ENCODE data around the gene ANGPTL5.

GRCh38 chr11:101960231-101960630 is 43.9 kb upstream of the ANGPTL5 start:
- no peak for TF ChIP-seq CTCF (conservative IDR thresholded peaks at IDR 0.05; ENCODE audit: low read depth in 2 of 2)
- no peak for TF ChIP-seq JUNB (IDR thresholded peaks at IDR 0.05; ENCODE audit: unreplicated experiment)
- TF ChIP-seq POLR2AphosphoS5 (IDR thresholded peaks at IDR 0.05; ENCODE audit: low read depth), result no peak
- no peak for TF ChIP-seq CREB1 (CRISPR knock-in tag; IDR thresholded peaks at IDR 0.05; ENCODE audit: low read depth)
- TF ChIP-seq REST (IDR thresholded peaks at IDR 0.05; ENCODE audit: unreplicated experiment), result no peak
- no peak for TF ChIP-seq EZH2 (IDR thresholded peaks at IDR 0.05; ENCODE audit: low read depth, unreplicated experiment)
- TF ChIP-seq EZH2phosphoT487 (IDR thresholded peaks at IDR 0.05; ENCODE audit: unreplicated experiment), result no peak
- TF ChIP-seq STAT1 (IDR thresholded peaks at IDR 0.05; ENCODE audit: unreplicated experiment), result no peak
- TF ChIP-seq ZNF331 (CRISPR knock-in tag; IDR thresholded peaks at IDR 0.05; ENCODE audit: low read depth), result no peak
- no peak for TF ChIP-seq NANOG (IDR thresholded peaks at IDR 0.05; ENCODE audit: borderline replicate concordance)
- no peak for TF ChIP-seq ETS1 (IDR thresholded peaks at IDR 0.05)

Data from GM23338 (cell line).